Tibial artery (tissue), 4 donors: ENCODE measurements around the gene ZBTB1.

Experiments
- DNase-seq, 2 donors: peaks; one replicate each; pipeline ENCODE4 v3.0.0-alpha.2; 2019
- H3K27ac ChIP-seq, 2 donors: fragments of 200-600 bp; sonication (generic) in 1 of 2; 1 replicate in 1 of 2; 2 replicates in 1 of 2; pipeline ENCODE4 v1.5.1; 2018 to 2019; ENCODE audit warnings: mild to moderate bottlenecking in 1 of 2
- H3K27me3 ChIP-seq, 2 donors: fragments of 200-600 bp; sonication (generic) in 1 of 2; one replicate each; pipeline versions ENCODE4 v1.5.1 to v1.6.0; 2016 to 2019
- H3K36me3 ChIP-seq, 3 donors: fragments of 200-600 bp; sonication (generic) in 2 of 3; one replicate each; pipeline ENCODE4 v1.5.1; 2016 to 2019; ENCODE audit warnings: mild to moderate bottlenecking in 2 of 3
- H3K4me1 ChIP-seq, 4 donors: fragments of 200-600 bp; sonication (generic) in 2 of 4; 1 replicate in 3 of 4; 2 replicates in 1 of 4; pipeline ENCODE4 v1.5.1; 2016 to 2019
- H3K4me3 ChIP-seq, 2 donors: fragments of 200-600 bp; sonication (generic) in 1 of 2; 1 replicate in 1 of 2; 2 replicates in 1 of 2; pipeline ENCODE4 v1.5.1; 2018 to 2019; ENCODE audit warnings: mild to moderate bottlenecking in 2 of 2
- H3K9me3 ChIP-seq, 3 donors: fragments of 200-600 bp; sonication (generic) in 1 of 3; one replicate each; pipeline ENCODE4 v1.5.1; 2016 to 2019
- CTCF ChIP-seq, 2 experiments: fragments of 200-600 bp in 1 of 2; fragments of 450-650 bp in 1 of 2; IDR thresholded peaks; one replicate each; pipeline ENCODE4 v1.5.1; 2017 to 2019; ENCODE audit warnings: antibody characterized with exemption in 2 of 2, mild to moderate bottlenecking in 1 of 2, moderate library complexity in 1 of 2
- intact Hi-C: fragments of 100-400 bp; cut with DNase I; formaldehyde crosslinking; loops from one replicate; pipeline ENCODE4 v1.15.0; 2023; ENCODE audit warnings: low total_unique reads

The ZBTB1 gene

DNA sequence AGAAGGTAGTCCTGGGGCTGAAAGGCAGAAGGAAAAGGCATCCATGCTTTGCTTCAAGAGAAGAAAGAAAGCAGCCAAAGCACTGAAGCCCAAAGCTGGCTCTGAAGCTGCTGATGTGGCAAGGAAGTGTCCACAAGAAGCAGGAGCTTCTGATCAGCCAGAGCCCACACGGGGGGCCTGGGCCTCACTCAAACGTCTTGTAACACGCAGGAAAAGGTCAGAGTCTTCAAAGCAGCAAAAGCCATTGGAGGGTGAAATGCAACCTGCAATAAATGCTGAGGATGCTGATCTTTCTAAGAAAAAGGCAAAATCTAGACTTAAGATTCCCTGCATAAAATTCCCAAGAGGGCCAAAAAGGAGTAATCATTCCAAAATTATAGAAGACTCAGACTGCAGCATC lies 36.1 kb upstream of the ZBTB1 start:
- no peak for DNase-seq
- Histone ChIP-seq H3K36me3 (no peaks in the 10 kb centered on the region), H3K4me1 (peaks cover 0 to 19% (median 7%) of the 10 kb centered on the region in 4 donors), H3K4me3 (no peak overlapping the region), H3K27me3 (no peaks in the 10 kb centered on the region), H3K27ac (no peak overlapping the region), H3K9me3 (no peaks in the 10 kb centered on the region)
- intact Hi-C loops: no loop called here
- no peak for TF ChIP-seq CTCF (IDR thresholded peaks at IDR 0.05)

- TF ChIP-seq CTCF (IDR thresholded peaks at IDR 0.05): no peak
- no peak overlapping the region for H3K27ac ChIP-seq
- H3K4me3 ChIP-seq: no peak overlapping the region
- no peaks in the 10 kb centered on the region for H3K9me3 ChIP-seq
- intact Hi-C loops: no loop called here
- no peaks in the 10 kb centered on the region for H3K27me3 ChIP-seq
- no peaks in the 10 kb centered on the region for H3K4me1 ChIP-seq
- DNase-seq: no peak
- H3K36me3 ChIP-seq: no peaks in the 10 kb centered on the region
Measured at GRCh38 chr14:64474041-64474440, 30.5 kb upstream of the ZBTB1 start.

DNA sequence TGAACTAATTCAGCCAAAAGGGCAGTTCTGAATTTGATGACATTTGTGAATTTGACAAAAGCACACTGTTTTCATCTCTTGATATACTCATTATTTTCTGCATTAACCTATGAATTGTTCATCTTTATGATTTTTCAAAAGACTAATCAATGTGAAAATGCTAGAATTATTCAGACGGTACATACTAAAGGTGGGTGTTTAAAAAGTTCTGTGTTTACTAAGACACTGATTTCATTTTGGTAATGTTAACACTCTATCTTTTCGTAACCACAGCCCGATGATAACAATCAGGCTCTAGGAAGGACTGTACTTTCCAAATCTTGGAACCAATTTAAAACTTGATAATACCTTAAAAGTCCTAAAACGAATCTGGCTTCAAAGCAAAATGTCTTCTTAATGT lies 29.9 kb upstream of the ZBTB1 start:
- no peak for DNase-seq
- Histone ChIP-seq H3K27ac (no peak overlapping the region), H3K9me3 (no peaks in the 10 kb centered on the region), H3K4me1 (no peaks in the 10 kb centered on the region), H3K4me3 (no peak overlapping the region), H3K27me3 (no peaks in the 10 kb centered on the region), H3K36me3 (no peaks in the 10 kb centered on the region)
- no peak for TF ChIP-seq CTCF (IDR thresholded peaks at IDR 0.05)
- intact Hi-C loops: loop anchor here (5.0 kb wide), 2 partner anchors 42 to 132 kb away; no protein-coding TSS in a partner anchor

GRCh38 chr14:64475585-64476273 lies 28.8 kb upstream of the ZBTB1 start:
- Histone ChIP-seq H3K4me3 (no peak overlapping the region), H3K9me3 (no peaks in the 10 kb centered on the region), H3K27me3 (no peaks in the 10 kb centered on the region), H3K4me1 (no peaks in the 10 kb centered on the region), H3K27ac (no peak overlapping the region), H3K36me3 (no peaks in the 10 kb centered on the region)
- no peak for DNase-seq
- TF ChIP-seq CTCF (IDR thresholded peaks at IDR 0.05): no peak
- intact Hi-C loops: loop anchor here (5.0 kb wide), 2 partner anchors 43 to 133 kb away; no protein-coding TSS in a partner anchor

GRCh38 chr14:64476438-64476837 lies 28.1 kb upstream of the ZBTB1 start:
- intact Hi-C loops: loop anchor here (5.0 kb wide), 2 partner anchors 44 to 134 kb away; no protein-coding TSS in a partner anchor
- no peaks in the 10 kb centered on the region for H3K36me3 ChIP-seq
- no peak overlapping the region for H3K4me3 ChIP-seq
- H3K4me1 ChIP-seq: no peaks in the 10 kb centered on the region
- no peak for DNase-seq
- H3K27ac ChIP-seq: no peak overlapping the region
- H3K9me3 ChIP-seq: no peaks in the 10 kb centered on the region
- no peak for TF ChIP-seq CTCF (IDR thresholded peaks at IDR 0.05)
- no peaks in the 10 kb centered on the region for H3K27me3 ChIP-seq
